ENCODE results near the gene ZNF816.
"Not testable (repeated sequence)": the region's sequence is repeated elsewhere in the genome, so short reads cannot be mapped to it uniquely, and the experiment has no call there.

ZNF816 gene

GRCh38 chr19:52959613-52960295, 2.9 kb downstream of the ZNF816 start:
- no peak for DNase-seq (ENCODE audit: low spot score)

- no peak for DNase-seq (ENCODE audit: low spot score)
Observed at GRCh38 chr19:52957591-52957990, 5.1 kb downstream of the ZNF816 start.

- no peak for DNase-seq (ENCODE audit: low spot score)
Observed at GRCh38 chr19:52956917-52957316, 5.8 kb downstream of the ZNF816 start.

- no peak for DNase-seq (ENCODE audit: low spot score)
Observed at GRCh38 chr19:52949422-52949821, 13.3 kb downstream of the ZNF816 start.

- no peak for DNase-seq (ENCODE audit: low spot score)
Observed at GRCh38 chr19:52948025-52948770, 14.5 kb downstream of the ZNF816 start.

GRCh38 chr19:52946322-52947310, 16.1 kb downstream of the ZNF816 start:
- peak; percentile 23 for DNase-seq (ENCODE audit: low spot score)

DNA sequence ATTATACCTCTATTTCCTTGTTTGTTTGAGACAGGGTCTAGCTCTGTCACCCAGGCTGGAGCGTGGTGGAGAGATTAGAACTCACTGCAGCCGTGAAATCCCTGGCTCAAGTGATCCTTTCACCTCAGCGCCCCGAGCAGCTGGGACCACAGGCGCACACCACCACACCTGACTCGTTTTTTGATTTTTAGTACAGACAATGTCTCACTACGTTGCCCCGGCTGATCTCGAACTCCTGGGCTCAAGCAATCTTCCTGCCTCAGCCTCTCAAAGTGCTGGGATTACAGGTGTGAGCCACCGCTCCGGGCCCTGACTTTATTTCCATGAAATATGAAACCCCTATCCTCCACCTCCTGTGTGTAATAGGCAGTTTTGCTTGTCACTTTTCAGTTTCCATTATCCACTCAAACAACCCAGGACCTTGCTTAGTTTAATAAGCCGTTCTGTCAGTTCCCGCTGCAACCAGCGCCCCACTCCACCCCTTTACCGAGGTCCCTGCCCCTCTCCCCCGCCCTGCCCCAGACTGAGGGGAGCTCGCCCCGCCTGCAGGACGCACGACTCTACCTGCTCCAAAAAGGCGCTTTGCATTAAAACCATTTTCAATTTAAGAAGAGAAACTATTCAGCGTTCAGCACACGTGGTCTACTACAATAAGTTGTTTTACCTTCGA, 16.9 kb downstream of the ZNF816 start:
- DNase-seq (ENCODE audit: low spot score), result no peak

GRCh38 chr19:52944703-52945493, 17.8 kb downstream of the ZNF816 start:
- not testable (repeated sequence) for DNase-seq (ENCODE audit: low spot score)

DNA sequence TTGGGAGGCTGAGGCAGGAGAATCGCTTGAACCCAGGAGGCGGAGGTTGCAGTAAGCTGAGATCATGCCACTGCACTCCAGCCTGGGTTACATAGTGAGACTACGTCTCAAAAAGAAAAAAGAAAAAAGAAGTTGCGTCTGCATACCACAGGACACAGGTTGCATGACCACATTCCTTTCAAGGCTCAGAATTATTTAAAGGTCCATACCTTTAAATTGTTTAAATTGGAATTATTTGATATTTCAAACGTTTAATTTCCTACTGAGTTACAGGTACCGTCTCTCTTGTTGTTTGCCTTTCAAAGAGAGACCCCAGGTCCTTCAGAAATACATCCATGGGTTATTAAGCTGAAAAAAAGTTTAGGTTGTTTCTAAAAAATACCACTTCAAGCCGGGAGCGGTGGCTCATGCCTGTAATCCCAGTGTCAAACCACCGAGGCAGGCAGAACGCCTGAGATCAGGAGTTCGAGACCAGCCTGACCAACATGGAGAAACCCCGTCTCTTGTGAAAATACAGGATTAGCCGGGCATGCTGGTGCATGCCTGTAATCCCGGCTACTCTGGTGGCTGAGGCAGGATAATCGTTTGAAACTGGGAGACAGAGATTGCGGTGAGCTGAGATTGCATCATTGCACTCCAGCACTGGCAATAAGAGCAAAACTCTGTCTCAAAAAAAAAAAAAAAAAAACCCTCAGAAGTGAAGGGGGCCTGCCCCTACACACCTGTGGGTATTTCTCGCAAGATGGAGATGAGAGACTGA, 18.6 kb downstream of the ZNF816 start:
- no peak for DNase-seq (ENCODE audit: low spot score)

DNA sequence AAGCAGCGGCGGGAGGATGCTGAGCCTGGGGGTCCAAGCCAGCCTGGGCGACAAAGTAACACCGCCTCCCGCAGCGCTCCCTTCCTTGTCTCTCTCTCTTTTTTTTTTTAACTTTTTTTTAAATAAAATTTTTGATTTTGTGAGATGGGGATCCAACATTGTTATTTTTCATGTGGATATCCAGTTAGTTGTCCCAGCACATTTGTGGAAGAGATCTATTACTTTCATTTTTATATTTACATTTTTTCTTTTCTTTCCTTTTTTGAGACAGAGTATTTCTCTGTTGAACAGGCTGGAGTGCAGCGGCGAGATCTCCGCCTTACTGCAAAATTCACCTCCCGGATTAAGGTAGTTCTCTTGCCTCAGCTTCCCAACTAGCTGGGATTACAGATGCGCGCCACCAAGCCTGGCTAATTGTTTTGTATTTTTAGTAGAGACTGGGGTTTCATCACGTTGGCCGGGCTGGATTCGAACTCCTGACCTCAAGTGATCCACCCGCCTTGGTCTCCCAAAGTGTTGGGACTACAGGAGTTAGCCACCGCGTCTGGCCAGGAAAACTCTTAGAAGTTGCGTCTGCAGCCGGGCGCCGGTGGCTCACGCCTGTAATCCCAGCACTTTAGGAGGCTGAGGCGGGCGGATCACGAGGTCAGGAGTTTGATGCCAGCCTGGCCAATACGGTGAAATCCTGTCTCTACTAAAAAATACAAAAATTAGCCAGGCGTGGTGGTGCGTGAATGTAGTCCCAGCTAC, 19.4 kb downstream of the ZNF816 start:
- no peak for DNase-seq (ENCODE audit: low spot score)

DNA sequence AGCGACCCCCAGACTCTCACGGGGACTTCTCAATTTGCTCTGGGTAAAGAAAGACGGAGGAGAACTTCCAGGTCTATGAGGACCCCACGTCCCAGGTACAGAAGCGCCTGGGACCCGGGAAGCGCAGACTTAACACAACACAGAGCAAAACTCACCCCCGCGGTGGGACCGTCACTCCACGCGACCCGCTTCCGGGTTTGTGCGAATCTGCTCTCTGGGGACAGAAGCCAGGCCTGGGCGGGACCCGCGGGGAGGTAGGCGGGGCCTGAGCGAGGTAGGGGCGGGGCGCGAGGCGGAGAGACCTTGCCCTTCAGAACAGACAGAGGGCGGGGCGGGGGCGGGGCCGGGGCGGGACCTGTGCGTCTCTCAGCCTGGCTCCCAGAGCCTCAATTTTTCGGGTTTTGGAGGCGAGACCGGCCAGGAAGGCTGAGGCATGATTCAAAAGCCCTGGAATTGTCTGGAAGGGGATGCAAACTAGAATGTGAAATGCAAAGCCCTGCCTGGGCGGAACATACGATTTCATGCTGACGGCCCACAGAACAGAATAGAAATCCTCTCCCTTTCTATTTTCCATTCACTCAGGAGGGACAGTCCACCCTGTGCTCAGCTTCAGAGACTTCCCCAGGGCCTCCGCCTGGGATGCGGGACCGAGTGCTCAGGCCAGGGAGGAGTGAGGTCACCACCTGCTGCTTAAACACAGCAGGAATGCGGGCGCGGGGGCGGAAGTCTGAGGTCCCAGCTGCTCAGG, 20.1 kb downstream of the ZNF816 start:
- DNase-seq (ENCODE audit: low spot score), result peak; percentile 93

DNA sequence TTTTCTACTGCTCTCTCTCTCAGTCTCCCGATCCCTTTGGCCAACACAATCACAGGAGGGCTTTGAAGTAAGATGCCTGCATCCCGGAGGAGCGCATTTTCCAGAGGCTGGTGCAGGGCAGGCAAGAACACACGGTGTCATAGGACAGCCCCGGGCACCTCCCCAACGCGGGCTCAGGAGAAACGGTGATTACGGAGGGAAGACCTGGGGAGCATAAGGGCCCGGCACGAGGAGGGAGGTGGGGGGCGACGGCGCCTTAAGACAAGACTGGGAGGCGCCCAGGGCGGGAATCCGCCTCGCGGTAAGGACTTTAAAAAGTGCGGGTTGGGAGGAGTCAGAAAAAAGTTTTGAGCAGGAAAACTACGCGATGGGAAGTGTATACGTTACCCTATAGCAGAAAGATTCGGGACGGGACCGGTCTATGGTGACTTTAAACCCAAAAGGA, 20.7 kb downstream of the ZNF816 start:
- DNase-seq (ENCODE audit: low spot score), result peak; percentile 5

DNA sequence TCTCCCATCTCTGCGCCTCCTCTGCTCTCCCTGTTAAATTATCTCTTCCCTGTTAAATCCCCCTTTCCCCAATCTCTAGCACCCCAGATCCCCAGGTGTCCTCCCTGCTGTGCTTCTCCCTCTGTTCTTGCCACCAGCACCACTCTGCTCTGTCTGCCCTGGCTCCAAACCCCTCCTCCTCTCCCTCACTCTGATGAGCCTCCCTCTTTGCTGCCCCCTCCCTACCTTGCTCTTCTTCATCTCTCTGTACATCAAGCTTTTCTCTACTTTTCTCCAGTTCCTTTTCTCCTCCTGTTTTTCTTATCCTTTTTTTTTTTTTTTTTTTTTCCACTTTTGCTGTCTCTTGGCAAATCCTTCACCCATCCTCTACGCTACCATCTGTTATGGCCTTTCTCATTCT, 21.2 kb downstream of the ZNF816 start:
- DNase-seq (ENCODE audit: low spot score), result not testable (repeated sequence)

DNA sequence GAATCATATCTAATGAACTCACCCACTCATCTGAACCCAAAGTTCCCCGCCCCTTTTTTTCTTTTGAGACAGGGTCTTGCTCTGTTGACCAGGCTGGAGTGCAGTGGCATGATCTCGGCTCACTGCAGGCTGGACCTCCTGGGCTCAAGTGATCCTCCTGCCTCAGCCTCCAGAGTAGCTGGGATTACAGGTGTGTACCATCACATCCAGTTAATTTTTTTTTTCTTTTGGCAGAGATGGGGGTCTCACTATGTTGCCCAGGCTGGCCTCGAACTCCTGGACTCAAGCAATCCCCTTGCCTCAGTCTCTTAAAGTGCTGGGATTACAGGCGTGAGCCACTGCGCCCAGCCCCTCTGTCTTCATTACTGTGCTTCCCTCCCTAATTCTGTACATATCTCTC, 21.8 kb downstream of the ZNF816 start:
- not testable (repeated sequence) for DNase-seq (ENCODE audit: low spot score)

- no peak for DNase-seq (ENCODE audit: low spot score)
Observed at GRCh38 chr19:52938761-52939160, 23.9 kb downstream of the ZNF816 start.

GRCh38 chr19:52936954-52937325, 25.7 kb downstream of the ZNF816 start:
- no peak for DNase-seq (ENCODE audit: low spot score)

GRCh38 chr19:52936151-52936953, 26.3 kb downstream of the ZNF816 start:
- DNase-seq (ENCODE audit: low spot score), result no peak

DNA sequence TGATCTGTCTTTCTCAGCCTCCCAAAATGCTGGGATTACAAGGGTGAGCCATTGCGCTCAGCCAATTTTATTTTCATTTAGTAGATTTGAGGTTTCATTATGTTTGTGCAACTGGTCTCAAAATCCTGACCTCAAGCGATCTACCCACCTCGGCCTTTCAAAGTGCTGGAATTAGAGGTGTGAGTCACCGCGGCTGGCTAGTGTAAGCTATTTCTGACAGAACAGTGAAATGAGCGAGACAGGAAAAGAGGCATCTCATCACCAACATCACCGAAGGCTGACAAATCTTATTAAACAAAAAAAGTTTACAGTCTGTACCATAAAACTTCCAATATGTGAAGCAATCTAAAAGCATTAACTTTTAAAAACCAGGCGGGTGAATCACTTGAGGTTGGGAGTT, 27.2 kb downstream of the ZNF816 start:
- no peak for DNase-seq (ENCODE audit: low spot score)
